DMS114 treated with DMSO at 0.1 percent for 48 hours (cell line): Measurements from ENCODE around the gene SLC22A2.

ENCODE experiments used
- DNase-seq: peaks from one replicate; lab custom pipeline; 2025; ENCODE audit not compliant: unreplicated experiment; lab: John Stamatoyannopoulos, UW

The SLC22A2 gene

GRCh38 chr6:160172704-160173103 lies 85.9 kb downstream of the SLC22A2 start:
- no peak for DNase-seq

- DNase-seq, result no peak
Measured at GRCh38 chr6:160170018-160170680, 88.5 kb downstream of the SLC22A2 start.

DNA sequence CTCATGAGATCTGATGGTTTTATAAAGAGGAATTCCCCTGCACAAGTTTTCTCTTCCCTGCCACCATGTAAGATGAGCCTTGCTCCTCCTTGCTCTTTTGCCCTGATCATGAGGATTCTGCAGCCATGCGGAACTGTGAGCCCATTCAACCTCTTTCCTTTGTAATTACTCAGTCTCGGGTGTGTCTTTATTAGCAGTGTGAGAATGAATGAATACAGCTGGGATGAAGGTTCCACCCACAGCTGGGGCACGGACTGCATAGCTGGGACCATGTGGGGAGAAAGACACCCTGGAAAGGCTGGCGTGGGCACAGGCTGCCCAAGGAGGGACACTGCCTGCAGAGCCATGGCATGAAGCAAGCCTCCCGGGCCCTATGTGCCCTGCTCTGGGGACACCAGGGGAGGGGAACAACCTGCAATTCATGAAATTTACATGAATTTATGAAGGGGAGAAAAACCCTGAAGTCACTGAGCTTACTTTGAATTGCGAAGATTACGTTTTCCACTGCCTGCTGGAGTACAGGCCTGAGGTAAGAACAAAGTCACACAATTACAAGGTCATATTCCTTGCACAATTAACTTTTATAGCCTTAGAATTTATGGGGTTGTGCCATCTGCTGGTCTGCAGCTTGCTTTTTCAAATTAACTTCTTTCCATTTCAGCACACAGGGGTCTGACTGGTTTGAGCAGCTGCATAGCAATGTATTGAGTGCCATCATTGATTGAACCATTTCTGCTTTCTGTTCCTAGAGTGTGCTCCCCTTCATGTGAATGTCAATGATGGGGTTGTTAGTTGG lies 90.8 kb downstream of the SLC22A2 start:
- no peak for DNase-seq
